NCI-H1417 treated with DMSO at 0.1 percent for 48 hours (cell line): Measurements from ENCODE around the gene ADCY6.

Source experiments
- DNase-seq: peaks from one replicate; lab custom pipeline; 2025; lab: John Stamatoyannopoulos, UW

ADCY6 gene

DNA sequence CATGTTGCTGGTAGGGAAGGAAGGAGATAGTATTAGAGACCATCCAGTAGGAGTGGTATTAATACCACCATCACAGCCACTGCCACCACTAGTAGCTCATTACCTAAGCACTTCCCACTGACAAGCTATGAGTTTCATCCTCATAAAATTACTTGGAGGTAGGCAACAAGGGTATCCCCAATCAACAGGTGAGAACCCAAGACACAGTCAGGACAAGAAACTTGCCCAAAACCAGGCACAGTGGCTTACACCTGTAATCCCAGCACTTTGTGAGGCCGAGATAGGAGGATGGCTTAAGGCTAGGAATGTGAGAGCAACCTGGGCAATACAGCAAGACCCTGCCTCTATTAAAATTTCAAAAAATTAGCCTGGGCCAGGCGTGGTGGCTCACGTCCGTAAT is 5.5 kb downstream of the ADCY6 start:
- no peak for DNase-seq

DNA sequence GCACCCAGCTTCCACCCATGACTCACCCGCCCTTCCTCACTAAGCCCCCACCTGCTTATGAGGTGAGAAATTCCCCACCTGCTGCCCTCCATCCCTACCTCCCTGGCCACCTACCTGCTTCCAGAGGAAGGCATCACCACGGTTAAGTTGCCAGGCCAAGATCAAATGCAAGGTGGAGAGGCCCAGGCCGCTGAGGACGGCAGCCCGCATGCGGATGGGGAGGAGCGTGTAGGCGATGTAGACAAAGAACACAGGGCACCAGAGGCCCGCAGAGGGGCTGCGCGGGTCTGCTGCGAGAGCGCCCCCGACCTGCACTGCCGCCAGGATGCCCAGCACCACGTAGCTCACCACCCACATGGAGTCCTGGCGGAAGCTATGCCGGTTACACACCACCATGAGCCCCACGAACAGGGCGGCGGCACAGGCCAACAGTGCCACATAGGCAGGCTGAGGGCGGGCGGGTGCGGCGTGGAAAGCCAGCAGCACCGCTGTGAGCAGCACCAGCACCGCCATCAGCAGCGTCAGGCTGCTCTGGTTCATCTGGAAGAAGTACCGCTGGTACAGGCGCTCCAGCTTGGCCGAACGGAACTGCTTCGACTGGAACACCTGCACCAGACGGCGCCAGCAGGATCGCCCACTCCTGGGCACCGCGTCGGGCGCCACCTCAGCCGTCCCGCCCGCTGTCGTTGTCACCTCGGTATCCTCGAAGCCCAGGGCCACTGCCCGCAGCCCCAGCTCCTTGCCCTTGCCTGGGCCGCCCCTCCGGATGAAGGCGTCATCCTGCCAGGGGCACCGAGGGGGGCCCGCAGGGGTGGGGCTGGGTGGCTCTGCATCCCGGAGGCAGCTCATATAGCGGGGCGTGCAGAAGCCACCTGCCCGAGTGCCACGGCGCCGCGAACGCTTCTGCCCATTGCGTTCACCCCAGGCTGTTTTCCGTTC is 6.2 kb downstream of the ADCY6 start:
- no peak for DNase-seq

DNA sequence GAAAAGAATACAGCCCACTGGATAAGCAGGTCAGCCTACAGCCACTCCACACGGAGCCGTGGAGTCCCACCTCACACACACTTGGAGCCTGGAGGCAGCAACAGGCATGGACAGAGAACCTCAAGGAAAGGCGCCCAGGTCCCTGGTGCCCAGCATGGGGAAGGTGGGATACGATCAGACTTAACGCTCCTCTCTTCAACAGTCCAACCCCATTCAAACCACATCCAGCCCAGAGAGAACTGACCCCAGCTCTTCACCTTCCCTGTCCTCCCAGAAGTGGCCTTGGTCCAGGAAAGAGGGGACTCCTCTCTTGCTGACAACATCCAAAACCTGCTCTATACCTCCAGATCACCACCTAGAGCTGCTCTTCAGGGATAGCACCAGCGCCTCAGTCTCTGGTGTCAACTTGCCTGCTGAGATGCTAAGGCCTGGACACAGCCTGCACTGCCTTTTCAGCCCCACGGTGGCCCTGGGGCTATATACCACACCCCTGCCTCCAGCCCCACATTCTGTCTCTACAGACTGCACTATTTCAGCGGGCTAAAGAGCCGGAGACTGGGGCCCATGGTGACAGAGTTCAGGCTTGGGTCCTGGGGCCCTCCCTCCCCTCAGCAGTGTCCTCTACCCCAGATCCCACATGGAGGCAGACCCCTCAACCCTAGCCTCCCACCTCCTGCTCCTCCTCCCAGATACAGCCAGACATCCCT is 7.0 kb downstream of the ADCY6 start:
- DNase-seq: no peak

DNA sequence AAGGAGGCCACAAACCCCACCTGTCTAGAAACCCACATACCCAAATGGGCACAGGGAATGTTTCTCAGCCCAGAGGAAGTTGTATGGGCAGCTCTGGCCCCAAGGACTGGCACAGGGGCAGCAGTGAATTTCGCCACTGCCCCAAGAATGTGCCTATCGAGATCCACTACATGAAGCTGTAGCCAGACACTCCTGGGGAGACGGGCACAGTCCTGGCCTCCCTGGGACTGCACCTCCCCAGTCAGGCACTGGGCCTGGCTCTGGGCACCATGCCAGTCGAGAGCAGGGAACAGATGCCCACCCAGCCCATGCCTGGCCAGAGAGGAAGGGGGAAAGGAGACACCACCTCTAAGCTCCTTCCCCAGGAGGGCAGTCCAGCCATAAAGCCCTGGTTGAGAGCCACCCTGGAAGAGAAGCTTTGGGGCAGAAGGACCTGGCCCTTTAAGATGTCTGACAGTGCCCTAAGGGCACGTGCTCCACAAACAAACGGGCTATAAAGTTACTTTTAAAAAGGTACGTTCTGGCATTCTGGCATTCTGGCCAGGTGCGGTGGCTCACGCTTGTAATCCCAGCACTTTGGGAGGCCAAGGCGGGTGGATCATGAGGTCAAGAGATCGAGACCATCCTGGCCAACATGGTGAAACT is 8.4 kb downstream of the ADCY6 start:
- no peak for DNase-seq

DNA sequence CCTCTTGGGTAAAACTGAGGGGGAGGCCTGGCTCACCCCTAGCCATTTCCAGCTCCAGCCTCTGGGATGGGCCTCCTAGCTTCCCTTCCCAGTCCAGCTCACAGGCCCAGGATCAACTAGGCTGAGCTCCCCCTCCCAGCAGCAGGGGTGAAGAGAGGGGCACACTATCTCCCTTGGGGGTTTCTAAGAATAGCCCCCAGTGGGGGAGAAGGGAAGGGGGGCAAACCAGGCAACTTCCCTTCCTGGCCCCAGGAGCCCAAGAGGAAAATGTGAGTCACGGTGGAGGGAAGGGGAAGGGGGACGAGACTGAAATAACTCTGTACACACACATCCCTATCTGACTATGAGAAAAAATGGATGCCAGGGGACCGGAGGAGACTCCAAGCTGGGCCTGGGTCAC is 9.0 kb downstream of the ADCY6 start:
- no peak for DNase-seq

DNA sequence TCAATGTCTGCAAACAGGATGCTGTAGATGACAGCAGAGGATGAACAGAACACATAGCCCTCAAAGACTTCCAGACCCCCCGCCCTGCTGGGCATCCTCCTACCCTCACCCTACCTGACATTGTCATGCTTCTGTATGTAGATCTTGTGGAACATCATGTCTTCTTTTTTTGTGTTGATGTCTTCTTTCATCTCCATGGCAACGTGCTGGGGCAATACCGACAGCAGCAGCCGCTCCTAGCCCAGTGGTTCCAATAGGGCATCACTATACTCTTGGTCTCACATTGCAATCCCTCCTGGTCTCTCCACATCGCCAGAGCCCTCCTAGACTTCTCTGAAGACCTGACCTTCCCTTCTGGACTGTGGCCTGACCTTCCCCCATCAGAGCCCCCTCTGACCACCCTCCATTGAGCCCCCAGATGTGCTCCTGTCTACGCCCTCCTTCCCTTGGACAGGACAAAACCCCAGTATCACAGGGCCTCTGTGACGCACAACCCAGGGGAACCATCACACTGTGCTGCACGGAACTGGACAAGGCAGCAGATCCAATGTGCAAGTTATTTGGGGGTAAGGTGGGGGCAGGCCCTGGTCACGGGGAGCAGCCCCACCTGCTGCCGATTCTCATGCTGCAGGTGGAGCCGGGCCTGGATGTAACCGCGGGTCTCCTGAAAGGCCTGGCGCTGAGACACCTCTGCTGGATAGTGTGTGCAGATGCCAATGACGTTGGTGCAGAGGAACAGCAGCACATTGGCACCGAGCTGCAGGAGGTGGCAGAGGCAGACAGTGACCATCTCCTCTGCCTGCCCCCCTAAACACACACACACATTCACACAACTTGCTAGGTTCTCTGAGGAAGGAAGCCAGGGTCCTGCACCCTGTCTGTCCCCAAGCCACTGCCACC is 11.1 kb downstream of the ADCY6 start:
- no peak for DNase-seq

DNA sequence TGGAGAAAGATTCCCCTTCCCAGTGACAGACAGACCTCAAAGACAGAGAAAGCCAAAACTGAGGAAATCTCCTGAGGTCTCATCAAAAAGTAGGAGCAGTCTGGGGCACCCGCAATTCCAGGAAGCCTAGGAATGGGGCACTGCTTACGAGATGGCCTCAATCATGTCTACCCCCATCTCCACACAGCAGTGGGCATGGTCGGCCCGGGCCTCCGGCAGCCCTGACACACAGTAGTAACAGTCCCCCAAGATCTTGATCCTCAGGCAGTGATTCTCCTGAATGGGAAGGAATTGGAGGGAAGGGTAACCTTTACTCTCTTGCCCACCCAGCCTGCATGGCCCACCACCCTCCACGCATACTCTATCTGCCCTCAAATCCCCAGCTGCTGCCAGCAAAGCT is 11.9 kb downstream of the ADCY6 start:
- no peak for DNase-seq

DNA sequence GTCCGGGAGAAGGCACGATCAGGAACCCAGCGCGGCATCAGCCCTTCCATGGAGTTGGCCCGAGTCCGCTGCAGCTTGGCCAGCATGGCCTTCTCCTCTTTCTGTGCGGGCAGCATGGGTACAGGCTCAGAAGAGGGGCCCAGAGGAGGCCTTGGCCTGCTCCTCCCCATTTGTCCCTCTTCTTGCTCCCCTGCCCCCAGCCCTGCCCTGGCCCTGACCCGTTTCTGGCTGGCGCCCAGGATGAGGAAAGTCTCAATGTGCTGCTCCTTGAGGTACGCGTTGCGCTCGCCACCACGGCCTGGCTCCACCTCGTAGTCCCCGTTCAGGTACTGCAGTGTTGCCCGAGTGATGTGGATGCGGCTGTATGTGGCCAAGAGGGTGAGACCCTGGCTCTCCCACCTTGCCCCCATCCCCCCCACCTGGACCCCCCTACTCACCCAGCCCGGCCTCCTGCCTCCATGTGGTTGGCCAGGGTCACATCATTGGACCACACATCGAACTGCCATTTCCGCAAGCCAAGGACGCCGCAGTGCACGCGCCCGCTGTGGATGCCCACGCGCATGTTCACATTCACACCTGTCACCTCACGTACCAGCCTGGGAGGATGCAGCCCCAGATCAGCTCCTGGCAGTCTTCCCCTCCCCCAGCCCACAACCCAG is 12.8 kb downstream of the ADCY6 start:
- no peak for DNase-seq

DNA sequence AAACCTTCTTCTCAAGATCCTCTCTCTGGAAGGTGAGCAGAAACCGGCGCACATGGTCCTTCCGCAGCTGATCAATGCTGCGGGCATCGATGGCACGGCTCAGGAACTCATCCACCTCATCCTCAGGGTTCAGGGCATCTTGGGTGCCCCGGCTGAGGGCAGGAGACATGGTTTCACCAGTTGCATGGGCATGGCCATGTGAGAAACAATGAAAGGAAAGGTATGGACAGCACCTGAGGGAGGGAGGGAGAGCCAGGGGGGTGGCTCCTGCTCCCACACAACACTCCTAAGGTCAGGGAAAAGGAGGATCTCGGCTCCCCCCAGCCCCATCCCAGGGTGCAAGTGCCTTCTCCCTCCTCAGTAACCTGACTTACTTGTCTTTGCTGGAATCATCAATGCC is 13.6 kb downstream of the ADCY6 start:
- DNase-seq: no peak

DNA sequence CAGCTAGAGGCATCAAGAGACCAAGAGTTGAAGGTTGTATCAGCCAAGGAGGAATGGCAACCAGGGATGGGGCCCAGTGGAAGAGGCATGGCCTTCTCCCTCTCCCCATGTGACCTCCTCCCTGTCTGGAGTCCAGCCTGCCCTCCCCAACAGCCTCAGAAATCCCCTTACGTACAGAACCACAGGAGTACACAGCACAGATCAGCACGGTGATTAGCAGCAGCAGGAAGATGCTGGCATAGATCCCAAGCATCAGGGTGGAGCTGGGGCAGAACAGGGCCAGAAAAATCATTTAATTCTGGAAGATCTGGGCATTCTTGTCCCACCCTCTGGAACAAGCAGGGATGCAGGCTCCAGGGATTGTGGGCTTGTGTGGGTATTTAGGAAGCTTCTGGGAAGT is 14.4 kb downstream of the ADCY6 start:
- no peak for DNase-seq

DNA sequence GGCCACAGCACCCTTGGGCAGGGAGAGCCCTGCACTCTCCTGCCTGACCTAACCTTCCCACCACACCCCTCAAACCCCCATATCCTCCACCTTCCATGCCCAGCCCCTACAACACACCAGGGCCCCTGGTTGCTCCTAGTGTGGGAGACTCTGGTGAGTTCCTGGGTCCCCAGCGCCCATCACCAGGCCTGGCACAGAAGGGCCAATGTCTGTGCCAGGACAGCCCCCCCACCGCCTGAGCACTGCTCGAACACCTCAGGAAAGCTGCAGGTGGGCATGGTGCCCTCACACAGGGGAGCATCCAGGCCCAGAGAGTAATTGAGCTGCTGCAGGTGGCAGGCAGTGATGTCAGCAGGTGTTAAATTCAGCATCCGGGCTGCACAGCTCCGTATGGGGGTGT is 15.2 kb downstream of the ADCY6 start:
- DNase-seq: no peak

DNA sequence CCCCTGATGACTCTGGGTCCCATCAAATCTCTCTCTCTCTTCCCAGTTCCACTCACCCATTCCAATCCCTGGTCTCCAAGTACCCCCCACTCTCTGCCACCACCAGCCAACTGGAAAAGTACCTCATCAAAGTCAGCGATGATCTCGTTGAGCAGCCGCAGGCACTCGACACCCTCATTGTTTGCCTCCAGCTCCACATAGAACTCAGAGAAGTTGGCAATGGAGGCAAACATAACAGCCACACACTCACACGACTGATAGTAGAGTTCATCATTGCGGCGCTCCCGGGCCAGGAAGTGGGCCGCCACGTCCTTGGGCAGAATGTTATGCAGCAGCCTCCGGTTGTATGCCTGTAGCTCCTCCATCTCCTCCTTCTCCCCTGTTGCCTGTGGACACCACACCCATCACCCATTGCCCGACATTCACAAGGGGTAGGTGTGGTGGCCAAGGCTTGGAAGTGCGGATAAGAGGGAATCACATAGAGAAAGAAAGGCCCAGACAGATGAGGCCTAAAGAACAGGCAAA is 17.2 kb downstream of the ADCY6 start:
- no peak for DNase-seq

DNA sequence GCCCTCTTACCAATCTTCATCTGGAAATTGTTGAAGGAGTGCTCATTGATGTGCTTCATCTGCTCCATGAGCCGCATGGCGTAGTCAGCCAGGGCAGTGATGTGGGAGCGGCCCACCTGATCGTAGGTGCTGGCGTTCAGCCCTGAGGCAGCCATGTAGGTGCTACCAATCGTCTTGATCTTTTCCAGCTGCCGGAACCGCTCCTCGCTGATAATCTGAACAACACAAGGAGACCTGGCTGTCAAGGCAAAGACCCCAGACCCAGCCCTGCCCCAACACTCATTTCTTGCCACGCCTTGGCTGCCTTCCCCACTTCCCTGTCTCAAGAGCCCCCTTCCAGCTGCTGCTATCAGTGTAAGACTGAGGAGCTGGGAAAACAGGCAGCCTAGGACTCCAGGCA is 18.1 kb downstream of the ADCY6 start:
- no peak for DNase-seq

DNA sequence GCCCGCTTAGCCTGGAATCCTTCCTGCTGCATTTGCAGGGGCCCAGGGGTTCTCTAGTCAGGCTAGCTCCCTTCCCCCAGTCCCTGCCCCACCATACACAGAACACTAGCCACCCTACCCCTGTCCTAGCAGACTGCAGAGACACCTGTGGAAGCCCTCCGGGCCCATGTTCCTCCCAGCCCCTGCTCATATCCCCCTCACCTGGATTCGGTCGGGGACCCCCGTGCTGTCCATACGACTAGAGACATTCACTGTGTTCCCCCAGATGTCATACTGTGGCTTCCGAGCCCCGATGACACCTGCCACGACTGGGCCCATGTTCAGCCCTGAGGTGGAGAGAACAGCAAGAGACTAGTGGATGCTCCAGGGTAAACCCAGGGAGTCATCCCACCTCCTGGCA is 20.2 kb downstream of the ADCY6 start:
- DNase-seq: no peak

DNA sequence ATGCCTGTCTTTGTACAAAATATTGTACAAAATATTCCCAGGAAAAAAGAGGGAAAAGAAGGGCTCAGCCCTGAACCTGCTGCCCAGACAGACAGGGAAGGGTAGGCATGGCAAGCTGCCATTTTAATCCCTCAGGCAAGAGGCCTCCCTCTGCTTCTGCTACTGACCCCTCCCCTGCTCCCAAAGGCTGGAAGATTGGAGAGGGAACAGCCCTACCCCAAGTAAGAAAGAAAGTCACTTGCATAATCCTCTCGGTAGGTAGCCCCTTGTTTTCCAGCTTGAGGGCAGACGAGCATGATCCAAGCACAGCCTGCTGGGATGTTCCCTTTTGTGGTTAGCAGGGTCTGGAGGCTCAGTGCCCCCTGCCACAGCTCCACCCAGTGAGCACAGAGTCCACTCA is 20.7 kb downstream of the ADCY6 start:
- no peak for DNase-seq

DNA sequence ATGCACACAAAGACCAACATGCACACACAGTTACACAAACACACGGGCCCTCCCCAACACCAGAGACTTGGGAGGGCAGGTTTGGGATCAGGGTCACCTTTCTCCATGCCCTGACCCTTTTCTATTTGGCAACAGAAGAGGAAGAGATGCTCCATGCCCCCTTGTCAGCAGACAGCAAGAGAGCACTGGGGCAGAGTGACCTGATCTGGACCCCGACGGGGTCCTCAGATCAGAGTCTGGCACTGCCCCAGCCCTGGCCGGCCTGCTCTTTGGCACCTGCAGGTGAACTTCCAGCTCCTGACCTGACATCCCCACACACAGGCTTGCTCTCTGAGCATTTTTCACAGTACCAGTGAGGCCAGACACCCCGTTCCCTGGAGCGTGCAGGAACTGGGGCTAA is 21.4 kb downstream of the ADCY6 start:
- no peak for DNase-seq

DNA sequence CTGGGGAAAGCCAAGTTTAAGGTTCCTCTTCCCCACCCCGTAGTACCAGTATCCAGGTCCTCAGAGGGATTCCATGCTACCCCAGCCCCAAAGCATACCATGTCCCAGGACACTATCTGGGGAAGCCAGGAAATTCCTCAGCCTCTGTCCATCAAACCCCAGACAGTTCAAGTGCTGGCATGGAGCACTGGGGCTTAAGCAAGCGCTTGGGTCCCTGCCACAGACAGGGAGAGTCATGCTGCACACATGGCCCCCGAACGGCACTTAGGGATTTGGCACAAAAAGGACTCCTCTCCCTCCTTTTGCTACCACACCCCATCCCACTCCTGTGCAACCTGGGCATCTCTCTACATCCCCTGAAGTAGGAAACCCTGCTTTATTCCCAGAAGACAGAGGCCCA is 21.8 kb downstream of the ADCY6 start:
- DNase-seq: no peak

DNA sequence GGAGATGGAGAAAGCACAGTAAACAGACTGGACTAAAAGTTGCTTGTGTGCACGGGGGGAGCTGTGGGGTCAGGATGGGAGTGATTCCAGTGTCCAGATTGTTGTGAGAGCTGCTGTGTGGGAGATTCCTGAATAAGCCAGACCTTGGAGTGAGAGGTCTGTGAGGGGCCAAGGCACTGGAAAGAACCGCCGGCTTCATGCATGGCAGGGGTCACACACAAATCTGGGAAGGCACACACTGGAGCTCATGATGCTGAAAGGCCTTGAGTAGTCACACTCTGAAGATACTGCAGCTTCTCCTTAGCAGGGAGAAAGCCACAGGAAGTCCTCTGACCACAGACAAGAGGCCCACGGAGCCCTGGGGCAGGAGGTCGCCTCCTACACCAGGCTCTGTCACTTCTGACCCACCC is 23.1 kb downstream of the ADCY6 start:
- DNase-seq: no peak

DNA sequence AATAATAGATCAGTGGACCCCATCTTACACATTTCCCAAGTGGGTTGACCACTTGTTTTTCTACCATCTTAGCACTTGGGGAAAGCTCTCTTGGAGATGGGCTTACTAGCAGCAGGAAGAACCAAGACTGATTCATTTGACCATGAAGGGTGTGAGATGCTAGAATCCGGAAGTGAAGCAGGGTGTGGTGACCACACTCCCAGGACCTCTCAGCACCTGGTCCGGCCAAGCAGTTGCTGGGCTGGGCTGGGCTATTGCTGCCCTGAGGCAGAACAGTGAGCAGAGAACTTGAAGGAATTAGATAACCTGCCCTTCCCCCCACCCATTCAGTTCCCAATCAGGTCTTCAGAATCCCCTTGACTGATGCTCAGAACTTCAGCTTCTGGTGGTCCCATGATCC is 24.4 kb downstream of the ADCY6 start:
- DNase-seq: no peak

DNA sequence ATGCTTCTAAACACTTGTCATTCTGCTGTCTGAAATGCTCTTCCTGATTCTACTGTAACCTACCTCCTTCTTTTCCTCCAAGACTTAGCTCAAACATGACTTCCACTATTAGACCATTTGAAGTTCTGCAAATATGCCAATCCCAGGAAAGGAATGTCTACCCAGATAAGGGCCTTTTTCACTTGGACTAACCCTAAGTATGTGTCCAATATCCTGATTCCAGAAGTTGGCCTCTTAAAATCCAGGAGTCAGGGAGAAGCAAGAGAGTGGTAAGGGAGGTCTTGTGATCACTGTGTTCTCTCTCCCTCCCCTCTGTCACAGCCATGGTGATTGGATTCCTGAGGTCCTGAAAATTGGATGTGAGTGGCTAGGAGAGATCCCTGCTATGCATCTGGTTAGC is 30.2 kb downstream of the ADCY6 start:
- no peak for DNase-seq

DNA sequence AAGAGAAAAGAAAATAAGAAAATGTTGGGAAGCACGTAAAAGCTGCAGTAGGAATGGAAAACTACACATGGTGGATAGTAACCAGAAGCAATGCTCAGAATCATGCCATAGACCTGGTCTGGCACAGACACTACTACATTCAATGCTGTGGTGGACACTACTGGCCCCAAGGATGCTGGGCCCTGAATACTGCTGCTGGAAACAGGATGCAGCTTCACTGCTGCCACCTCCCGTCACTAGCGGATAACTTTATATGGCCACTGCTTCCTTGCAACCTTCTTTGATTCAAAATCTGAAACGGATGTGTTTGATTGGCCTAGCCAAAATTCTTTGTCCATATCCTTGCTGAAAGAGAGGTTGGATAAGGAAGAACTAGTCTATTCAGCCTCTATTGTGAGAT is 30.7 kb downstream of the ADCY6 start:
- no peak for DNase-seq
